ENCODE results near the gene HNRNPUL2. TPM values are rescaled to one million over a fixed set of nuclear protein-coding genes. Genes with fewer than 3 reads are reported as not detected.

The HNRNPUL2 gene
- total and polyA plus RNA-seq, 2 of the 8 experiments (the other 6 are each of a cell fraction or from before 2014, with no cell fraction given): 14.9 to 46.4 TPM

DNA sequence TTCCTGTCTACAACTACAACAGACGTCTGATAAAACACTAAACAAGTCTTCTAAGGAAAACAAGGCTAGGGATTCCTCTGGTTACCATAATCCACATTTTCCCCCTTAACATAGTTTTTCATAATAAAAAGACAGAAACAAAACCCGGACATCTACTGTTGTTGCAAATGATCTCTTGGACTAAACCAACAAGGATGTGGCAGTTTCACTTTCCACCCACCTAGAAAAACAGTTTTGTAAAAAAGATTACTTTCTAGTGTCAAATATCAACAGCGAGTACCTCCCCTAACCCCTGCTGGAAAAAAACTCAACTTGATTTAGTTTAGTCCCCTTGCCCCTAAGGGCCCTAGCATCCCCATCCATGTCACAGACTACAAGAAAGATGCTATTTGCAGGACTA, 14.4 kb downstream of the HNRNPUL2 start:
- no peak overlapping the region for H3K9ac ChIP-seq (replicated peaks in 1 of 4; ENCODE audit: extremely low read depth in 1 of 4, low read depth in 3 of 4, low read length in 3 of 4)

More for the DNA sequence above, 14.4 kb downstream of the HNRNPUL2 start:
- no peak overlapping the region for H2AFZ ChIP-seq (ENCODE audit: low read length)
- H3K14ac ChIP-seq (ENCODE audit: insufficient read length): no peak overlapping the region
- H3K23ac ChIP-seq (ENCODE audit: insufficient read length): no peak overlapping the region
- H3K27me3 ChIP-seq (replicated peaks in 1 of 4; ENCODE audit: control insufficient read depth in 3 of 4, extremely low read depth in 1 of 4, insufficient read depth in 3 of 4, low read length in 3 of 4): no peaks in the 10 kb centered on the region; a peak in 1 of 7 replicates
- peaks cover 8% of the 10 kb centered on the region for H3K23me2 ChIP-seq (ENCODE audit: low read depth, low read length)
- no peak overlapping the region for H4K91ac ChIP-seq (replicated peaks; ENCODE audit: insufficient read length, low read length)
- no peak overlapping the region for H3K4me2 ChIP-seq (ENCODE audit: insufficient read depth in 1 of 2, low read depth in 2 of 2, low read length in 2 of 2)
- H2BK5ac ChIP-seq (ENCODE audit: low read depth, low read length): no peak overlapping the region
- no peak overlapping the region for H3K56ac ChIP-seq (replicated peaks; ENCODE audit: insufficient read length, low read depth, low read length)
- peaks cover 0 to 3% of the 10 kb centered on the region in 2 experiments for H4K20me1 ChIP-seq (replicated peaks in 1 of 2; ENCODE audit: control insufficient read depth in 1 of 2, insufficient read depth in 2 of 2, low read length in 2 of 2)
- no peak overlapping the region for H3K4ac ChIP-seq (replicated peaks; ENCODE audit: insufficient read length, low read depth, low read length)
- no peaks in the 10 kb centered on the region for H3K9me3 ChIP-seq (ENCODE audit: insufficient read depth in 2 of 2, low read depth in 1 of 2, low read length in 1 of 2)
- ChIA-PET POLR2A (ENCODE audit: partially characterized antibody) (interaction anchor here (0.9 to 61.4 kb wide), 6 partner anchors 10 to 177 kb away, joined by 3 to 2041 read pairs (median 4); partner anchors contain the start of genes C11orf98, CSKMT, GANAB and HNRNPUL2), CTCF (ENCODE audit: partially characterized antibody) (interaction anchor here (0.8 to 4.0 kb wide), 3 partner anchors 11 to 73 kb away, joined by 3 to 26 read pairs (median 3); partner anchors contain the start of gene TAF6L)
- H3K36me3 ChIP-seq (ENCODE audit: control insufficient read depth in 2 of 4, insufficient read depth in 4 of 4, low read length in 3 of 4): peaks cover 26 to 72% (median 50%) of the 10 kb centered on the region in 4 experiments
- DNase-seq (ENCODE audit: low read depth in 1 of 2, low spot score in 2 of 2) (no peak), FAIRE-seq (no peak)
- H3K18ac ChIP-seq (ENCODE audit: extremely low read depth, low read length): no peak overlapping the region
- peaks cover 0 to 11% of the 10 kb centered on the region in 2 experiments; a peak in 2 of 4 replicates for H3K79me2 ChIP-seq (ENCODE audit: control insufficient read depth in 1 of 2, insufficient read depth in 2 of 2, low read length in 2 of 2)
- H2BK120ac ChIP-seq (replicated peaks; ENCODE audit: low read depth, low read length): no peak overlapping the region
- no peak overlapping the region for H2BK20ac ChIP-seq (ENCODE audit: low read length)
- no peak overlapping the region for H3K4me3 ChIP-seq (ENCODE audit: extremely low read depth in 1 of 4, insufficient read depth in 2 of 4, low read depth in 3 of 4, low read length in 4 of 4)
- H4K8ac ChIP-seq (ENCODE audit: extremely low read depth, insufficient read depth, low read length): no peak overlapping the region
- H3K79me1 ChIP-seq (ENCODE audit: low read depth, low read length): no peaks in the 10 kb centered on the region; the same call in 1 of the 2 replicates
- H2BK12ac ChIP-seq (ENCODE audit: low read depth, low read length): no peak overlapping the region
- H4K5ac ChIP-seq (ENCODE audit: insufficient read length, low read depth, low read length): no peak overlapping the region
- no peak overlapping the region for H2AK5ac ChIP-seq (ENCODE audit: low read depth, low read length)
- no peak for TF ChIP-seq SP2 (IDR thresholded peaks at IDR 0.05; ENCODE audit: low read length)
- TF ChIP-seq, protein P1, sequence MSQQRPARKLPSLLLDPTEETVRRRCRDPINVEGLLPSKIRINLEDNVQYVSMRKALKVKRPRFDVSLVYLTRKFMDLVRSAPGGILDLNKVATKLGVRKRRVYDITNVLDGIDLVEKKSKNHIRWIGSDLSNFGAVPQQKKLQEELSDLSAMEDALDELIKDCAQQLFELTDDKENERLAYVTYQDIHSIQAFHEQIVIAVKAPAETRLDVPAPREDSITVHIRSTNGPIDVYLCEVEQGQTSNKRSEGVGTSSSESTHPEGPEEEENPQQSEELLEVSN (IDR thresholded peaks at IDR 0.05): no peak
- no peak for TF ChIP-seq HDAC2 (IDR thresholded peaks at IDR 0.05; ENCODE audit: borderline replicate concordance in 1 of 2, low read depth in 2 of 2, low read length in 2 of 2)
- no peak for TF ChIP-seq CREB1 (IDR thresholded peaks at IDR 0.05)
- TF ChIP-seq EZH2 (IDR thresholded peaks at IDR 0.05; ENCODE audit: low read depth, low read length, severe bottlenecking): no peak
- no peak for TF ChIP-seq TAF1 (IDR thresholded peaks at IDR 0.05; ENCODE audit: low read depth, low read length)
- no peak for TF ChIP-seq GABPA (IDR thresholded peaks at IDR 0.05; ENCODE audit: borderline replicate concordance, insufficient read depth, low read length)
- TF ChIP-seq TCF12 (IDR thresholded peaks at IDR 0.05; ENCODE audit: low read depth, low read length): no peak
- no peak for TF ChIP-seq POU5F1 (IDR thresholded peaks at IDR 0.05; ENCODE audit: low read depth, low read length)
- TF ChIP-seq HDAC6 (IDR thresholded peaks at IDR 0.05; ENCODE audit: low read depth, low read length): no peak
- TF ChIP-seq ZNF274 (IDR thresholded peaks at IDR 0.05; ENCODE audit: borderline replicate concordance, extremely low read depth, low read length): no peak
- WGBS, 2 experiments (ENCODE audit: extremely low coverage in 1 of 2, insufficient coverage in 1 of 2, insufficient read length in 1 of 2, insufficient replicate concordance in 2 of 2, low coverage in 1 of 2, low lambda C conversion rate in 2 of 2, missing lambda C conversion rate in 1 of 2): 89% methylated on average over 3 of the region's 3 CpGs; no CpG with 5 or more reads in 1 of the 2 experiments
- no peak overlapping the region for H3K27ac ChIP-seq (ENCODE audit: low read depth, low read length)
- peaks cover 3 to 32% (median 14%) of the 10 kb centered on the region in 4 experiments for H3K4me1 ChIP-seq (replicated peaks in 1 of 4; ENCODE audit: control insufficient read depth in 3 of 4, insufficient read depth in 4 of 4, low read length in 3 of 4)
- no peak overlapping the region for H2BK15ac ChIP-seq (ENCODE audit: low read length)
